Heart left ventricle (tissue), 16 donors: ENCODE results near the gene KLHDC7B. TPM values are rescaled to one million over a fixed set of nuclear protein-coding genes. Genes with fewer than 3 reads are reported as not detected.

Experiments used
- ATAC-seq, 4 donors: fragments of 200-7000 bp; cut with Tn5 transposase; one replicate each; pipeline ENCODE4 v1.9.1; 2020 to 2022; ENCODE audit warnings: moderate library complexity in 4 of 4, mild to moderate bottlenecking in 3 of 4, moderate number of reproducible peaks in 1 of 4
- DNase-seq, 5 donors: peaks; one replicate each; pipeline ENCODE4 v3.0.0-alpha.2; 2020
- H3K27ac ChIP-seq, 12 donors: fragments of 200-600 bp; sonication (generic) in 4 of 12; one replicate each; pipeline versions ENCODE4 v1.5.0 to v1.8.0; 2016 to 2022; ENCODE audit warnings: mild to moderate bottlenecking in 2 of 12
- H3K27me3 ChIP-seq, 9 donors: fragments of 200-600 bp; sonication (generic) in 2 of 9; one replicate each; pipeline versions ENCODE4 v1.5.1 to v1.8.0; 2016 to 2022; ENCODE audit warnings: mild to moderate bottlenecking in 3 of 9
- H3K36me3 ChIP-seq, 9 donors: fragments of 200-600 bp; sonication (generic) in 2 of 9; one replicate each; pipeline versions ENCODE4 v1.5.0 to v1.8.0; 2018 to 2022; ENCODE audit warnings: mild to moderate bottlenecking in 2 of 9
- H3K4me1 ChIP-seq, 12 donors: fragments of 200-600 bp; sonication (generic) in 4 of 12; one replicate each; pipeline versions ENCODE4 v1.5.0 to v1.8.0; 2016 to 2022; ENCODE audit warnings: mild to moderate bottlenecking in 3 of 12
- H3K4me3 ChIP-seq, 12 donors: fragments of 200-600 bp; sonication (generic) in 4 of 12; one replicate each; pipeline versions ENCODE4 v1.5.0 to v1.8.0; 2017 to 2022; ENCODE audit warnings: mild to moderate bottlenecking in 9 of 12, moderate library complexity in 4 of 12
- H3K9me3 ChIP-seq, 12 donors: fragments of 200-600 bp; sonication (generic) in 4 of 12; one replicate each; pipeline versions ENCODE4 v1.5.0 to v1.8.0; 2016 to 2022; ENCODE audit warnings: mild to moderate bottlenecking in 1 of 12
- CTCF ChIP-seq, 12 donors: fragments of 200-600 bp; sonication (generic) in 4 of 12; IDR thresholded peaks; one replicate each; pipeline versions ENCODE4 v1.5.0 to v1.8.0; 2018 to 2022; ENCODE audit warnings: antibody characterized with exemption in 12 of 12, mild to moderate bottlenecking in 5 of 12
- POLR2A ChIP-seq, 2 donors: fragments of 450-650 bp; IDR thresholded peaks; one replicate each; pipeline ENCODE4 v1.6.1; 2017; ENCODE audit warnings: antibody characterized with exemption in 2 of 2, mild to moderate bottlenecking in 2 of 2, moderate library complexity in 2 of 2
- WGBS, 4 donors: extraction: QIAGEN DNeasy Blood & Tissue Kit in 2 of 4; methylation state at CpG; one replicate each; pipeline versions ENCODE4 v1.1.5 to v1.1.7; 2013 to 2018; 5-methylcytosine and 5-hydroxymethylcytosine counted together
- intact Hi-C, 10 donors: fragments of 100-400 bp; cut with DNase I; formaldehyde crosslinking; loops; one replicate each; pipeline versions ENCODE4 v1.11.1 to v1.14.2; 2022
- polyA plus RNA-seq, 2 donors: library from polyadenylated mRNA; stranded (reverse); fragments of 200-250 nt; gene quantifications; one replicate each; pipeline ENCODE4 v1.2.3, GENCODE V29; 2013
- total RNA-seq, 9 donors: library from RNA; depleted of rRNA in 2 of 9; stranded (reverse); fragments of >200 nt in 2 of 9; fragmentation: NEBNext Ultra II Directional in 3 of 9; extraction: Animal tissue kit (Norgen Biotek cat#: 25700) in 3 of 9; gene quantifications; one replicate each; pipeline versions ENCODE4 v1.1.0 to v1.2.4, GENCODE V29; 2016 to 2023
- donor health status: ischemic (EF 13 %, LVEDD 7.1; RV severe dilation, severe dysfunction).
- donor health status: healthy with polysubstance abuse.
- donor health status: DM: no; HTN: yes; CAD: no.
- donor health status: DM: no; HTN: no; CAD: no.
- donor health status: ischemic (EF 25% LVEDD 6.9; RV normal size, moderate dysfunction).
- donor health status: ischemic (EF 25% LVEDD 5.7; RV mildly dilated, moderate dysfunction).
- donor health status: healthy.
- donor health status: DM: yes; HTN: yes; CAD: no.
- donor health status: ischemic (EF 35%, LVEDD 5.7; RV mildly dilated, moderate dysfunction).
- donor health status: nonischemic (EF 11% LVEDD 7.7; RV severe dilation, severe dysfunction).
- donor health status: DM: yes; HTN: yes; CAD: no.
- donor health status: PGD.
- donor health status: ischemic (EF 29% LVEDD 5.4; RV normal size, mild dysfunction).
- donor health status: nonischemic (EF 23%, LVEDD 6.1; RV moderate dilation, normal function).

The KLHDC7B gene
- total and polyA plus RNA-seq, 11 donors = 0.08 to 1.3 (median 0.13) TPM; not detected in 6

GRCh38 chr22:50526834-50527801 lies 18.6 kb upstream of the KLHDC7B start:
- Histone ChIP-seq H3K27me3 (peaks cover 0 to 30% (median 0%) of the 10 kb centered on the region in 9 donors), H3K36me3 (peaks cover 0 to 48% (median 20%) of the 10 kb centered on the region in 9 donors), H3K4me1 (peaks cover 0 to 68% (median 37%) of the 10 kb centered on the region in 12 donors), H3K9me3 (no peaks in the 10 kb centered on the region), H3K4me3 (peak overlapping the region; percentile 47 to 89 (median 74)), H3K27ac (peak overlapping the region; percentile 83 to 99 (median 94))
- ATAC-seq = peak in 3 of 4 donors; percentile 1 to 11 (median 5)
- intact Hi-C loops = loop anchor here in 4 of 10 donors (2.0 to 10.0 kb wide), 5 partner anchors 35 to 282 kb away; partner anchors contain the start of genes CHKB (in 1 of the 4), SYCE3 (in 1 of the 4) and TUBGCP6 (in 1 of the 4)
- WGBS, 4 donors = 48 to 71% (median 62%) methylated on average over 28 to 29 of the region's 29 CpGs
- DNase-seq = peak; percentile 63 to 88 (median 73)
- no peak for TF ChIP-seq CTCF (IDR thresholded peaks at IDR 0.05)
- peak in 1 of 2 donors; percentile 13 for TF ChIP-seq POLR2A (IDR thresholded peaks at IDR 0.05)

DNA sequence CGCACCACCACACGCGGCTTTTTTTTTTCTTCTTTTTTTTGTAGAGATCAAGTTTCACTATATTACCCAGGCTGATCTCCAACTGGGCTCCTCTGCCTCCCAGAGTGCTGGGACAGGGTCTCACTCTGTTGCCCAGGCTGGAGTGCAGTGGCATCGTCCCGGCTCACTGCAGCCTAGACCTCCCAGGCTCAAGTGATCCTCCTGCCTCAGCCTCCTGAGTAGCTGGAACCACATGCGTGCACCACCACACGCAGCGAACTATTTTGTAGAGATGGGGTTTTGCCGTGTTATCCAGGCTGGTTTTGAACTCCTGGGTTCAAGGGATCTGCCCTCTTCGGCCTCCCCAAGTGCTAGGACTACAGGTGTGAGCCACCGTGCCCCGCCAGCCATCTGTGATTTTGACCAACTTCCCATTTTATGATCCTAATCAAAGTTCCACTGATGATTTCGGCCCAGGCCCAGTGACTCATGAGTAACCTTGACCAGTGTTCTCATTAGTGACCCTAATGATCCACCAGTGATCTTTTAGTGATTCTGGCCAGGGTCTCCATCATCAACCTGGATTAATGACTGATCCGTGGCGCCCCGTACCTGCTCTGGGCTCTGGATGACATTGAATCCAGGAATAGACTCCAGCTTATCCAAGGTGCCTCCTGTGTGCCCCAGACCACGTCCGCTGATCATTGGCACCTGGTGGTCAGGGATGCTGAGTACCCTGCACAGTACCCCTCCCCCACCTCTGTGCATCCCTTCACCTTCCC lies 17.6 kb upstream of the KLHDC7B start:
- H3K9me3 ChIP-seq = no peaks in the 10 kb centered on the region
- peaks cover 0 to 76% (median 44%) of the 10 kb centered on the region in 12 donors for H3K4me1 ChIP-seq
- intact Hi-C loops = loop anchor here in 4 of 10 donors (2.0 to 10.0 kb wide), 5 partner anchors 34 to 283 kb away; partner anchors contain the start of genes CHKB (in 1 of the 4), SYCE3 (in 1 of the 4) and TUBGCP6 (in 1 of the 4)
- WGBS, 4 donors = 89 to 94% (median 93%) methylated on average over 18 of the region's 18 CpGs
- TF ChIP-seq POLR2A (IDR thresholded peaks at IDR 0.05) (no peak), CTCF (IDR thresholded peaks at IDR 0.05) (no peak)
- H3K36me3 ChIP-seq = peaks cover 0 to 38% (median 10%) of the 10 kb centered on the region in 9 donors
- no peak for ATAC-seq
- H3K4me3 ChIP-seq = peak overlapping the region in 3 of 12 donors; percentile 86 to 89 (median 88)
- H3K27me3 ChIP-seq = peaks cover 0 to 38% (median 4%) of the 10 kb centered on the region in 9 donors
- DNase-seq = peak in 2 of 5 donors; percentile 26 to 67
- H3K27ac ChIP-seq = peak overlapping the region in 4 of 12 donors; percentile 94 to 98 (median 96)

GRCh38 chr22:50528682-50529415 lies 16.9 kb upstream of the KLHDC7B start:
- TF ChIP-seq POLR2A (IDR thresholded peaks at IDR 0.05) (no peak), CTCF (IDR thresholded peaks at IDR 0.05) (no peak)
- peaks cover 0 to 31% (median 2%) of the 10 kb centered on the region in 9 donors for H3K36me3 ChIP-seq
- no peak for ATAC-seq
- H3K9me3 ChIP-seq = no peaks in the 10 kb centered on the region
- peaks cover 0 to 77% (median 44%) of the 10 kb centered on the region in 12 donors for H3K4me1 ChIP-seq
- H3K4me3 ChIP-seq = peak overlapping the region; percentile 48 to 89 (median 72)
- peak overlapping the region; percentile 78 to 98 (median 94) for H3K27ac ChIP-seq
- intact Hi-C loops = loop anchor here in 3 of 10 donors (1.0 to 10.0 kb wide), 4 partner anchors 33 to 284 kb away; partner anchors contain the start of genes SYCE3 (in 1 of the 3) and TUBGCP6 (in 1 of the 3)
- H3K27me3 ChIP-seq = peaks cover 0 to 45% (median 4%) of the 10 kb centered on the region in 9 donors
- 59 to 64% (median 62%) methylated on average over 7 to 15 of the region's 15 CpGs for WGBS, 4 donors
- peak in 2 of 5 donors; percentile 44 to 62 for DNase-seq
